GM13977 (cell line): ENCODE data around the gene CNTNAP4.

Source experiments
- DNase-seq: peaks from one replicate; pipeline ENCODE4 v3.0.0; 2012; ENCODE audit warnings: low spot score
- CTCF ChIP-seq: IDR thresholded peaks from 2 replicates; pipeline ENCODE4 v1.5.1; 2012; ENCODE audit warnings: mild to moderate bottlenecking, control low read depth; ENCODE audit not compliant: insufficient read depth; ENCODE audit errors: extremely low read depth, missing control alignments
- in situ Hi-C: fragments of 300-500 bp; cut with MboI; formaldehyde crosslinking; loops from one replicate; pipeline ENCODE4 v1.12.0; 2022; ENCODE audit warnings: low sequenced_read_pairs, low pct_unique_long_range_greater_than_20kb, mixed read lengths, inconsistent platforms; ENCODE audit not compliant: unreplicated experiment

Gene CNTNAP4

GRCh38 chr16:76381096-76381495 lies 103.9 kb downstream of the CNTNAP4 start:
- in situ Hi-C loops = no loop called here
- no peak for DNase-seq
- TF ChIP-seq CTCF = no peak

- in situ Hi-C loops = no loop called here
- DNase-seq = no peak
- no peak for TF ChIP-seq CTCF
These were observed 108.5 kb downstream of the CNTNAP4 start for GRCh38 chr16:76385601-76386230.

- TF ChIP-seq CTCF = no peak
- in situ Hi-C loops = no loop called here
- DNase-seq = no peak
These were observed 109.6 kb downstream of the CNTNAP4 start for GRCh38 chr16:76386784-76387183.

- in situ Hi-C loops = no loop called here
- DNase-seq = no peak
- TF ChIP-seq CTCF = no peak
These were observed 110.8 kb downstream of the CNTNAP4 start for GRCh38 chr16:76387994-76388393.

- DNase-seq = no peak
- in situ Hi-C loops = no loop called here
- no peak for TF ChIP-seq CTCF
These were observed 111.9 kb downstream of the CNTNAP4 start for GRCh38 chr16:76389126-76389525.

- in situ Hi-C loops = no loop called here
- no peak for DNase-seq
- TF ChIP-seq CTCF = no peak
These were observed 113.3 kb downstream of the CNTNAP4 start for GRCh38 chr16:76390476-76390875.
